Measurements from ENCODE around the gene C20orf96. TPM values are rescaled to one million over a fixed set of nuclear protein-coding genes. Genes with fewer than 3 reads are reported as not detected.
A peak's percentile ranks its signal among the peaks of the same experiment; 100 is the strongest.

The C20orf96 gene
- total RNA-seq, 1 experiment from 2014 or later: 3.8 TPM

- BruUV-seq (replicated peaks): no TSS peak
- TF ChIP-seq CTCF (IDR thresholded peaks at IDR 0.05; ENCODE audit: unreplicated experiment): no peak
- peaks cover 12% of the 10 kb centered on the region for H3K4me1 Mint-ChIP-seq (ENCODE audit: insufficient read depth, unreplicated experiment)
- H3K27ac Mint-ChIP-seq (ENCODE audit: low read depth, unreplicated experiment): no peak overlapping the region
- DNase-seq (ENCODE audit: unreplicated experiment): no peak
- ChIA-PET POLR2A (interaction anchor here (1.3 kb wide), 1 partner anchor 26 kb away, joined by 3 read pairs; no protein-coding TSS in a partner anchor), CTCF (interaction anchor here (1.1 to 15.3 kb wide), 4 partner anchors 11 to 60 kb away, joined by 3 to 281 read pairs (median 6); no protein-coding TSS in a partner anchor)
- H3K36me3 Mint-ChIP-seq (ENCODE audit: insufficient read depth, unreplicated experiment): no peaks in the 10 kb centered on the region
- no peak overlapping the region for H3K4me3 Mint-ChIP-seq (ENCODE audit: unreplicated experiment)
- intact Hi-C loops (cut with micrococcal nuclease): no loop called here
- no peaks in the 10 kb centered on the region for H3K27me3 Mint-ChIP-seq (ENCODE audit: insufficient read depth, unreplicated experiment)
- H3K9me3 Mint-ChIP-seq (ENCODE audit: unreplicated experiment): no peaks in the 10 kb centered on the region
Measured at GRCh38 chr20:270517-270916, 20.0 kb downstream of the C20orf96 start.

DNA sequence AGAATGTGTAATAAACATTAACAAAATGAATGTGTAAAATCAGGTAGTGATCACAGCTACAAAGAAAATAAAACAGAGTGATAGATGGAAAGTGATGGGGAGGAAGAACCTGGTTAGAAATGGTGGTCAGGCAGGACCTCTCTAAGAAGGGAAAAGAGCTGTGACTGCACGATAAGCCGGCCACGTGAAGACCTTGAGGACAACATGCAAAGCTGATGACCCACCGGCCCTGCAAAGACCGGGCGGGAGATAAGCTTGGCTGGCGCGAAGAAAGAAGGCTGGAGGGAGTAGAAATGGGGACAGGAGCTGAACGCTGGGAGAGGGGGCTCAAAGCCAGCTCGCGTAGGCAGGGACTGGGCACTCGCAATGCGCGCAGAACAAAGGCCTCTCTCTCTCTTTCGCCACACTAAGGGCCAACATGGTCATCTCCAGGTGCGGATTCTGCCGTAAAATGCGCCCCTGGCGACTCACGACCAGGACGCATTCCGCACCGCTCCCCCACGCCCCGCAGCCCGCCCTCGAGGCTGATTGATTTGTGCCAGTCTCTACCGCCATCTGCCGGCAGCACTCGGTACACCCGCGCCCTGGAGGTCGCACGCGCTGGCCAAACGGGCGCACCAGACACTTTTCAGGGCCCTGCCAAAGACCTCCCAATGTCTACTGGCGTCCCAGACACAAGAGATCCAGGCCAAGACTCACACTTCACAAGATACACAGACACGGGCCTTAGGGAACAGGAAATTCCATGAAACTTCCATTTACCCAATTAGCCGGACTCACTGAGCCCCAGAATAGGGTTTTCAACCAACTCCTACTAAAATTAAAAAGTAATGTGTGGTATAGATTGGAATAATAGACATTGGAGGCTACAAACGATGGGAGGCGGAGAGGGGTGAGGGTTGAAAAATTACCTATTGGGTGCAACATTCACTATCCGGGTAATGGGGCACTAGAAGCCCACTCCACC, 23.7 kb downstream of the C20orf96 start:
- H3K9me3 Mint-ChIP-seq (ENCODE audit: unreplicated experiment): no peaks in the 10 kb centered on the region
- H3K27ac Mint-ChIP-seq (ENCODE audit: low read depth, unreplicated experiment): no peak overlapping the region
- intact Hi-C loops (cut with micrococcal nuclease): loop anchor here (1.0 kb wide), 2 partner anchors 31 to 58 kb away; no protein-coding TSS in a partner anchor
- peak overlapping the region; percentile 61 for H3K4me3 Mint-ChIP-seq (ENCODE audit: unreplicated experiment)
- H3K27me3 Mint-ChIP-seq (ENCODE audit: insufficient read depth, unreplicated experiment): no peaks in the 10 kb centered on the region
- DNase-seq (ENCODE audit: unreplicated experiment): peak; percentile 64
- peak; percentile 96 for TF ChIP-seq CTCF (IDR thresholded peaks at IDR 0.05; ENCODE audit: unreplicated experiment)
- BruUV-seq (replicated peaks): no TSS peak
- POLR2A ChIA-PET: interaction anchor here (0.5 to 2.7 kb wide), 9 partner anchors 9 to 191 kb away, joined by 3 to 12 read pairs (median 3); partner anchors contain the start of gene ZCCHC3
- CTCF ChIA-PET: interaction anchor here (0.6 to 15.3 kb wide), 40 partner anchors 8 to 918 kb away, joined by 3 to 281 read pairs (median 6); partner anchors contain the start of genes DEFB129, DEFB132, SOX12 and TMEM74B
- H3K36me3 Mint-ChIP-seq (ENCODE audit: insufficient read depth, unreplicated experiment): no peaks in the 10 kb centered on the region
- peaks cover 12% of the 10 kb centered on the region for H3K4me1 Mint-ChIP-seq (ENCODE audit: insufficient read depth, unreplicated experiment)

DNA sequence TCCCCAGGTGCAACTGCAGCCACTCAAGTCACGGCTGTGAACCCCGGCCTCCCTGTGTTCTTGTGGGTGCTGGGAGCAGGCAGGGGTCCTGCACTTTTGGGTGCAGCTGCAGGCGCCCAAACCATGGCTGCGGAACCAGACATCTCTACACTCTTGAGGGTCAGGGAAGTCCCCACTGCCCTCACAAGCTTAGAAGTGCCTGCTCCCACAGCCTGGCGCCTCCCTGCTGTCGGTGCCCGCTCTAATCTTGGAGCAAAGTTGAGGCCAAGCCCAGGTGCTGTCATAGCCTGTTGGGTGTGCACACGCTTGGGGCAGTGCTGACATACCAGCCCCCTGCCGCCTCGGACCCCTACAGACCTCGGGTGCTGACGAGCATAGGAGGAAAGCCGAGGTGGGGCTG, 26.8 kb downstream of the C20orf96 start:
- Mint-ChIP-seq H3K4me3 (ENCODE audit: unreplicated experiment) (no peak overlapping the region), H3K36me3 (ENCODE audit: insufficient read depth, unreplicated experiment) (no peaks in the 10 kb centered on the region), H3K27me3 (ENCODE audit: insufficient read depth, unreplicated experiment) (peaks cover 13% of the 10 kb centered on the region), H3K9me3 (ENCODE audit: unreplicated experiment) (no peaks in the 10 kb centered on the region), H3K27ac (ENCODE audit: low read depth, unreplicated experiment) (no peak overlapping the region), H3K4me1 (ENCODE audit: insufficient read depth, unreplicated experiment) (peaks cover 12% of the 10 kb centered on the region)
- POLR2A ChIA-PET: no interaction called here
- no peak for DNase-seq (ENCODE audit: unreplicated experiment)
- TF ChIP-seq CTCF (IDR thresholded peaks at IDR 0.05; ENCODE audit: unreplicated experiment): no peak
- CTCF ChIA-PET: interaction anchor here (0.5 to 15.3 kb wide), 7 partner anchors 9 to 76 kb away, joined by 3 to 281 read pairs (median 3); no protein-coding TSS in a partner anchor
- BruUV-seq (replicated peaks): no TSS peak
- intact Hi-C loops (cut with micrococcal nuclease): no loop called here

DNA sequence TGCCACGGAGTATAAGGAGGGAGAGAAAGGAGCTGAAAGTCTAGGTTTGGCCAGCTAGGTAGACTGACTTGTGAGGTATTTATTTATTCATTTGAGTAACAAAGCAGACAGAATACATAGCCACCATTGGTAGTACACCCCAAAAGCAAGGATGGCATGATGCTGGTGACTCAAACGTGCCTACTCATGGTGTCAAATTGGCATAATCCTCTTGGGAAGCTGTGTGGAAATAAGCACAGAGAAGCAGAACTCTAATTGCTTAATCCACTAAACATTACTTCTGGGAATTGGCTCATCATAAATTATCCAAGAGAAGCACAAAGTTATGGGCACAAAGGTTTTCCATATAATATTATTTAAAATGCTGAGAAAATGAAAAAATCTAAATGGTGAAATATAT, 30.6 kb downstream of the C20orf96 start:
- no peak overlapping the region for H3K4me3 Mint-ChIP-seq (ENCODE audit: unreplicated experiment)
- peak; percentile 20 for DNase-seq (ENCODE audit: unreplicated experiment)
- no peaks in the 10 kb centered on the region for H3K4me1 Mint-ChIP-seq (ENCODE audit: insufficient read depth, unreplicated experiment)
- intact Hi-C loops (cut with micrococcal nuclease): no loop called here
- peaks cover 50% of the 10 kb centered on the region for H3K27me3 Mint-ChIP-seq (ENCODE audit: insufficient read depth, unreplicated experiment)
- ChIA-PET CTCF (interaction anchor here (1.9 to 15.3 kb wide), 2 partner anchors 10 to 21 kb away, joined by 7 to 281 read pairs; no protein-coding TSS in a partner anchor), POLR2A (interaction anchor here (0.7 to 0.8 kb wide), 2 partner anchors 18 to 24 kb away, joined by 3 to 4 read pairs; no protein-coding TSS in a partner anchor)
- no TSS peak for BruUV-seq (replicated peaks)
- H3K9me3 Mint-ChIP-seq (ENCODE audit: unreplicated experiment): no peaks in the 10 kb centered on the region
- H3K27ac Mint-ChIP-seq (ENCODE audit: low read depth, unreplicated experiment): no peak overlapping the region
- H3K36me3 Mint-ChIP-seq (ENCODE audit: insufficient read depth, unreplicated experiment): no peaks in the 10 kb centered on the region
- TF ChIP-seq CTCF (IDR thresholded peaks at IDR 0.05; ENCODE audit: unreplicated experiment): no peak
